NCI-H2107 (cell line): ENCODE results near the gene DISC1.
"Not testable (repeated sequence)": the region's sequence is repeated elsewhere in the genome, so short reads cannot be mapped to it uniquely, and the experiment has no call there.

Experiments
- DNase-seq: peaks from one replicate; lab custom pipeline; 2025; lab: John Stamatoyannopoulos, UW

DISC1 gene

GRCh38 chr1:231961801-231962200, 335.2 kb downstream of the DISC1 start:
- not testable (repeated sequence) for DNase-seq

- no peak for DNase-seq
Observed at GRCh38 chr1:231962636-231963035, 336.0 kb downstream of the DISC1 start.

- no peak for DNase-seq
Observed at GRCh38 chr1:231964241-231964640, 337.7 kb downstream of the DISC1 start.

- DNase-seq = no peak
Observed at GRCh38 chr1:231964961-231965360, 338.4 kb downstream of the DISC1 start.

- no peak for DNase-seq
Observed at GRCh38 chr1:231965615-231966014, 339.0 kb downstream of the DISC1 start.

- no peak for DNase-seq
Observed at GRCh38 chr1:231966983-231967382, 340.4 kb downstream of the DISC1 start.

- peak; percentile 84 for DNase-seq
Observed at GRCh38 chr1:231969076-231969475, 342.5 kb downstream of the DISC1 start.

GRCh38 chr1:231969761-231970160, 343.2 kb downstream of the DISC1 start:
- not testable (repeated sequence) for DNase-seq

- DNase-seq = no peak
Observed at GRCh38 chr1:231970684-231971083, 344.1 kb downstream of the DISC1 start.

- DNase-seq = no peak
Observed at GRCh38 chr1:231971397-231972110, 345.0 kb downstream of the DISC1 start.

GRCh38 chr1:231972111-231972445, 345.5 kb downstream of the DISC1 start:
- no peak for DNase-seq

GRCh38 chr1:231973830-231974229, 347.2 kb downstream of the DISC1 start:
- DNase-seq = no peak

GRCh38 chr1:231976231-231976630, 349.6 kb downstream of the DISC1 start:
- DNase-seq = no peak

GRCh38 chr1:231981675-231982074, 355.1 kb downstream of the DISC1 start:
- no peak for DNase-seq

GRCh38 chr1:231982871-231983587, 356.4 kb downstream of the DISC1 start:
- no peak for DNase-seq

GRCh38 chr1:231983588-231984193, 357.1 kb downstream of the DISC1 start:
- DNase-seq = no peak

GRCh38 chr1:231985296-231986023, 358.9 kb downstream of the DISC1 start:
- DNase-seq = no peak

- no peak for DNase-seq
Observed at GRCh38 chr1:231986631-231987336, 360.2 kb downstream of the DISC1 start.

GRCh38 chr1:231990388-231990787, 363.8 kb downstream of the DISC1 start:
- DNase-seq = no peak

- no peak for DNase-seq
Observed at GRCh38 chr1:231991231-231991630, 364.6 kb downstream of the DISC1 start.

GRCh38 chr1:231993968-231994455, 367.4 kb downstream of the DISC1 start:
- no peak for DNase-seq

GRCh38 chr1:231998791-231999190, 372.2 kb downstream of the DISC1 start:
- no peak for DNase-seq
